KMS-11 (cell line): ENCODE data around the gene RBPJ.

Experiments
- H2AFZ ChIP-seq: fragments of 200-600 bp; sonication (generic); 2 replicates; pipeline ENCODE4 v1.6.1; 2016; ENCODE audit warnings: antibody characterized with exemption, mixed run types, low read depth
- H3K27ac ChIP-seq: fragments of 200-600 bp; sonication (generic); 2 replicates; pipeline ENCODE4 v1.6.1; 2016; ENCODE audit warnings: mild to moderate bottlenecking, mixed run types
- H3K27me3 ChIP-seq: fragments of 200-600 bp; sonication (generic); 2 replicates; pipeline ENCODE4 v1.6.1; 2017; ENCODE audit warnings: mild to moderate bottlenecking, low read depth, mixed run types, moderate library complexity; ENCODE audit not compliant: insufficient read depth
- H3K36me3 ChIP-seq: fragments of 200-600 bp; sonication (generic); 2 replicates; pipeline ENCODE4 v1.6.1; 2017; ENCODE audit warnings: mild to moderate bottlenecking, mixed run types; ENCODE audit not compliant: insufficient read depth
- H3K4me1 ChIP-seq: fragments of 200-600 bp; sonication (generic); 2 replicates; pipeline ENCODE4 v1.6.1; 2016; ENCODE audit warnings: mild to moderate bottlenecking, low read depth, mixed run types; ENCODE audit not compliant: poor library complexity, severe bottlenecking
- H3K4me2 ChIP-seq: fragments of 200-600 bp; sonication (generic); 2 replicates; pipeline ENCODE4 v1.7.0; 2016; ENCODE audit warnings: mild to moderate bottlenecking, mixed run types
- H3K4me3 ChIP-seq: fragments of 200-600 bp; sonication (generic); IDR thresholded peaks from 2 replicates; pipeline ENCODE4 v1.6.1; 2017; ENCODE audit warnings: low read depth, low read length, mixed read lengths; ENCODE audit not compliant: insufficient read depth
- H3K79me2 ChIP-seq: fragments of 200-600 bp; sonication (generic); 2 replicates; pipeline ENCODE4 v1.6.1; 2016; ENCODE audit warnings: low read depth, mixed run types; ENCODE audit not compliant: insufficient read depth
- H3K9ac ChIP-seq: fragments of 200-600 bp; sonication (generic); 2 replicates; pipeline ENCODE4 v1.6.1; 2016; ENCODE audit warnings: mild to moderate bottlenecking, mixed run types
- H4K20me1 ChIP-seq: fragments of 200-600 bp; sonication (generic); 2 replicates; pipeline ENCODE4 v1.6.1; 2016; ENCODE audit warnings: mild to moderate bottlenecking, mixed run types; ENCODE audit not compliant: insufficient read depth
- TF ChIP-seq, protein P1 (sequence below): fragments of 200-600 bp; sonication (generic); conservative IDR thresholded peaks from 2 replicates; pipeline ENCODE4 v1.6.1; 2017; ENCODE audit warnings: low read depth, mild to moderate bottlenecking, antibody characterized with exemption, low read length, moderate library complexity, mixed read lengths

The RBPJ gene

DNA sequence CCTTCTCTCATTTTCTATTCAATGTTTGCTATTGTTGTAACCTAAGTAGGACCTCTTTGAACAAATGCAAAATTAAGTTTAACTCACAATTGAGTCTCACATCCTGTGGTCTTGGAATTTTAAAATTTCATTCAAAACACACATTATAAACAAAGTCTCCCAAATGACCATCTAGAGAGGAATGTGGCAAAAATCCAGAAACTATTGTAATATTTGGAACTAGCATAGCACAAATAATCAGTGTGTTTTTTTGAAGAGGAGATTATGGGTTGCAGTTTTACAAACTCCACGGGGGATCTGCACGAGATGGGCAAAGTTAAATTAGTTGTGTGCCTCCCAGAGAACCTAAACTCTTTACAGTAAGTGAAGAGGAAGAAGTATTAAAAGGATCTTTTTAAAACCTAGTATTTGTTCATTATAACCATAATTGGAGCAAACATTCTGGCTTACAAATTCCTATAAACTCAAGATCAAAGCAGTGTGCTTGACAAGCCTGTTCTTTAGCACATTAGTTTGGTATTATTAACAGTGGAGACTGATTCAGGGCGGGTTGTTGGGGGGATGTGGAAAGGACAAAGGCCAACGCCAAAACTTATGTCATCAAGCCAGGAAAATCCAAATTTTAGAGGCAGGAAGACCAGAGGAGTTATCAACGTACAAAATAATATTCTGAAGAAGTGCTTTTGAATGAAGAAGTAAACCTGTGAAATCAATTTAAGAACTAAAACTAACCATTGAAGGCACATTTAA, 22.4 kb upstream of the RBPJ start:
- Histone ChIP-seq H3K4me3 (no peak overlapping the region), H4K20me1 (no peaks in the 10 kb centered on the region), H3K9ac (no peak overlapping the region), H3K36me3 (no peaks in the 10 kb centered on the region), H3K27ac (no peak overlapping the region), H3K27me3 (no peaks in the 10 kb centered on the region), H3K4me2 (no peak overlapping the region), H3K79me2 (no peaks in the 10 kb centered on the region), H3K4me1 (peaks cover 7% of the 10 kb centered on the region), H2AFZ (no peak overlapping the region)
- TF ChIP-seq, protein P1, sequence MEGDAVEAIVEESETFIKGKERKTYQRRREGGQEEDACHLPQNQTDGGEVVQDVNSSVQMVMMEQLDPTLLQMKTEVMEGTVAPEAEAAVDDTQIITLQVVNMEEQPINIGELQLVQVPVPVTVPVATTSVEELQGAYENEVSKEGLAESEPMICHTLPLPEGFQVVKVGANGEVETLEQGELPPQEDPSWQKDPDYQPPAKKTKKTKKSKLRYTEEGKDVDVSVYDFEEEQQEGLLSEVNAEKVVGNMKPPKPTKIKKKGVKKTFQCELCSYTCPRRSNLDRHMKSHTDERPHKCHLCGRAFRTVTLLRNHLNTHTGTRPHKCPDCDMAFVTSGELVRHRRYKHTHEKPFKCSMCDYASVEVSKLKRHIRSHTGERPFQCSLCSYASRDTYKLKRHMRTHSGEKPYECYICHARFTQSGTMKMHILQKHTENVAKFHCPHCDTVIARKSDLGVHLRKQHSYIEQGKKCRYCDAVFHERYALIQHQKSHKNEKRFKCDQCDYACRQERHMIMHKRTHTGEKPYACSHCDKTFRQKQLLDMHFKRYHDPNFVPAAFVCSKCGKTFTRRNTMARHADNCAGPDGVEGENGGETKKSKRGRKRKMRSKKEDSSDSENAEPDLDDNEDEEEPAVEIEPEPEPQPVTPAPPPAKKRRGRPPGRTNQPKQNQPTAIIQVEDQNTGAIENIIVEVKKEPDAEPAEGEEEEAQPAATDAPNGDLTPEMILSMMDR = no peak

DNA sequence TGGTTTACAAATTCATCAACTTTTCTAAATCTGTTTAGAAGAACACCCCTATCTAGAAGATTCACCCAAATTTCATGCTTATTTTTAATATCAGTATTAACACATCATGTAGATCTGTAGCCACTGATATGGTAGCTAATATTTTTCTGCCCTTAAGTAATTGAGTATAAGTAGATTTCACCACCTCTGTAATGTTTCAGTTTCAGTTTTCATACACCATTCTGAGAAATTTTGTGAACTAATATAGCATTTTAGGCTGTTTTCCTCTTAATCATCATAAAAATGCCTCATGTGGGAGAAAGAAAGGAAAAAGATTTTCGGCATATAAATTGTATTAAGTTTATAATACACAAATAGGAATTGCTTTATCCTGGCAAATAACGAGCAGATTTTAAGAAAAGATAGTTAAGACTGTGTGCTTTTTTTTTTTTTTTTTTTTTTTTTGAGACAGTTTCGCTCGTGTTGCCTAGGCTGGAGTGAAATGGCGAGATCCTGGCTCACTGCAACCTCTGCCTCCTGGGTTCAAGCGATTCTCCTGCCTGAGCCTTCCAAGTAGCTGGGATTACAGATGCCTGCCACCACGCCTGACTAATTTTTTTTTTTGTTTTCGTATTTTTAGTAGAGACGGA, 21.4 kb upstream of the RBPJ start:
- H3K4me2 ChIP-seq = 0 out of 2 replicates have a peak overlapping the region, but pooled peaks have one; percentile 4
- no peaks in the 10 kb centered on the region for H3K27me3 ChIP-seq
- H3K9ac ChIP-seq = no peak overlapping the region
- no peaks in the 10 kb centered on the region for H3K79me2 ChIP-seq
- H2AFZ ChIP-seq = peak overlapping the region; percentile 6; the same call in 1 of the 2 replicates
- H4K20me1 ChIP-seq = no peaks in the 10 kb centered on the region
- no peak overlapping the region for H3K4me3 ChIP-seq
- peaks cover 7% of the 10 kb centered on the region for H3K4me1 ChIP-seq
- no peak overlapping the region; the same call in 1 of the 2 replicates for H3K27ac ChIP-seq
- TF ChIP-seq, protein P1 = no peak
- no peaks in the 10 kb centered on the region for H3K36me3 ChIP-seq

DNA sequence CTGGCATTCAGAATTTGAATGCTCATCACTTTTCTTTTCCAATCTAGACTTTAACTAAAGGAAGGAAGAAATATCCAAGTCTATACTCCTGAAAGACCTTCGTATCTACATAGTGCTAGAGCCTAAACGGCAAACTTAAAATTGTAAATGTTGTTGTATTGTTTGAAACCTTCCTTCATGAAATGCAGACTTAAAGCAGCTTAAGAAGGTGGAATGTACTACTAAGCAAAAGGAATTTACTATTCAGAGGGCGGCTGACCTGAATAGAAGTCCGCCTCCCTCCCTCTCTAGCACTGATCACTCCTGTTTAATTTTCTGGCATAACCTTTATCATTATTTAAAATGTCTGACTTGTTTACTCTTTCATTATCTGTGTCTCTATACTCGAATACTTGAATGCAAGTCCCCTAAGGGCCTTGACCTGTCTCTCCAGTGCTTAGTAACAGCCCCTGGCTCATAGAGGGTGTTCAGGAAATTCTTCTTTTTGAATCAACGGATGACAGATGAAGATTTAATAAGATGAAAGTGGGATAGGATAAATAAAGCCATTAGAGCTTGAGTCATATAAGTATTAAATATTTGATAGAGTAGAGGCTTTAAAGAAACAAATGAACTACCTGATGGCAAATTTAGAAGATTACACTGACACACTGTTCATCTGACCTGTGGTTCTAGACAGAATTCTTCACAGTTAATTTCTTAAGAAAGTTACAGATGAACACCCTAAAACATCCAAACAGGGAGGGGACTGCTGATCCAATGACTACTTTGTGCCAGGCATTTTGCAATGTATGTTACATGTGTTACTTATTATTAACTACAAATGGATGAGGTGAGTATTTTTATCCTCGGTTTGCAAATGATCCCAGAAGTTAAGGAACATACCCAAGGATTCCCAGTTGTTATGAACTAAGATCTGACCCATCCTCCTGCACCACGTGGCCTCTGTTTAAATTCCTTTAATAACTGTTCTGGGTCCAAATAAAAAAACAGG, 20.2 kb upstream of the RBPJ start:
- Histone ChIP-seq H3K4me3 (no peak overlapping the region), H4K20me1 (no peaks in the 10 kb centered on the region), H3K36me3 (no peaks in the 10 kb centered on the region), H3K4me1 (peaks cover 7% of the 10 kb centered on the region), H2AFZ (no peak overlapping the region), H3K79me2 (no peaks in the 10 kb centered on the region), H3K9ac (no peak overlapping the region), H3K27me3 (no peaks in the 10 kb centered on the region), H3K27ac (no peak overlapping the region), H3K4me2 (no peak overlapping the region)
- TF ChIP-seq, protein P1 = no peak
